ENCODE data around the gene DNAI1. TPM values are rescaled to one million over a fixed set of nuclear protein-coding genes. Genes with fewer than 3 reads are reported as not detected.

Gene DNAI1
- total RNA-seq, 1 experiment from 2014 or later, result 1.1 TPM

- TF ChIP-seq ZNF274 (IDR thresholded peaks at IDR 0.05; ENCODE audit: low read depth, low read length) (no peak), ZBTB33 (IDR thresholded peaks at IDR 0.05; ENCODE audit: extremely low read depth, insufficient replicate concordance, low read length) (no peak), POLR2A (IDR thresholded peaks at IDR 0.05; ENCODE audit: borderline replicate concordance, extremely low read depth, insufficient read depth, insufficient read length) (no peak), SRF (IDR thresholded peaks at IDR 0.05; ENCODE audit: low read depth) (no peak), SIN3A (IDR thresholded peaks at IDR 0.05; ENCODE audit: low read depth) (no peak), TCF7L2 (IDR thresholded peaks at IDR 0.05; ENCODE audit: borderline replicate concordance, extremely low read depth, insufficient read depth, insufficient read length) (no peak), CTCF (IDR thresholded peaks at IDR 0.05 in 2 of 3, conservative IDR thresholded peaks at IDR 0.05 in 1 of 3; ENCODE audit: borderline replicate concordance in 1 of 3, insufficient read depth in 1 of 3, low read depth in 2 of 3, low read length in 2 of 3) (no peak), REST (IDR thresholded peaks at IDR 0.05; ENCODE audit: low read depth) (no peak), SP1 (IDR thresholded peaks at IDR 0.05; ENCODE audit: low read depth) (no peak)
- Histone ChIP-seq H3K79me2 (ENCODE audit: insufficient read depth, low read length) (peaks cover 9% of the 10 kb centered on the region), H3K27me3 (ENCODE audit: insufficient read depth, low read length) (no peaks in the 10 kb centered on the region), H2AFZ (ENCODE audit: low read depth, low read length, poor library complexity, severe bottlenecking) (no peak overlapping the region), H3K27ac (ENCODE audit: low read depth, low read length) (no peak overlapping the region), H3K4me1 (ENCODE audit: control insufficient read depth in 1 of 2, insufficient read depth in 2 of 2, low read length in 2 of 2) (peaks cover 4 to 21% of the 10 kb centered on the region in 2 experiments; a peak in 2 of 4 replicates), H3K4me3 (replicated peaks in 1 of 2; ENCODE audit: low read depth in 1 of 2, low read length in 2 of 2) (no peak overlapping the region), H3K9me2 (ENCODE audit: insufficient read depth) (no peaks in the 10 kb centered on the region), H3K9me3 (ENCODE audit: control insufficient read depth in 1 of 2, insufficient read depth in 1 of 2, low read depth in 1 of 2, low read length in 2 of 2) (no peaks in the 10 kb centered on the region), H4K20me1 (ENCODE audit: insufficient read depth) (no peaks in the 10 kb centered on the region), H3K9ac (ENCODE audit: low read length) (no peak overlapping the region), H3K4me2 (ENCODE audit: low read length) (no peak overlapping the region), H3K36me3 (ENCODE audit: control insufficient read depth in 1 of 2, insufficient read depth in 2 of 2, low read length in 2 of 2) (no peaks in the 10 kb centered on the region)
- ChIA-PET RAD21 (ENCODE audit: low non-redundant PET in 1 of 2, low total read pairs in 2 of 2, uncharacterized antibody in 2 of 2, unreplicated experiment in 2 of 2) (no interaction called here), CTCF (no interaction called here), POLR2A (no interaction called here)
- ATAC-seq (no peak), DNase-seq (ENCODE audit: low read depth, low spot score) (no peak)
- BruUV-seq (replicated peaks), result no TSS peak
- intact Hi-C loops (cut with micrococcal nuclease), result loop anchor here (10.0 kb wide), 1 partner anchor 406 kb away; the partner anchor contains the start of gene UBAP2
These were observed 7.5 kb upstream of the DNAI1 start for GRCh38 chr9:34451135-34451534.
